Thyroid gland (tissue), 4 donors: ENCODE data around the gene PRKCG.

Source experiments
- POLR2A ChIP-seq, 2 donors: fragments of 450-650 bp; IDR thresholded peaks; one replicate each; pipeline ENCODE4 v1.6.1; 2017; ENCODE audit warnings: antibody characterized with exemption in 2 of 2, mild to moderate bottlenecking in 2 of 2, moderate library complexity in 1 of 2
- TF ChIP-seq, protein P1 (sequence below), 6 experiments: fragments of 200-600 bp in 3 of 6; fragments of 450-650 bp in 3 of 6; sonication (generic) in 3 of 6; IDR thresholded peaks; one replicate each; pipeline ENCODE4 v1.5.1; 2016 to 2019; ENCODE audit warnings: antibody characterized with exemption in 6 of 6, mild to moderate bottlenecking in 2 of 6, inconsistent platforms in 1 of 6, moderate library complexity in 1 of 6

GRCh38 chr19:53883231-53883661 lies 1.2 kb downstream of the PRKCG start:
- TF ChIP-seq, protein P1, sequence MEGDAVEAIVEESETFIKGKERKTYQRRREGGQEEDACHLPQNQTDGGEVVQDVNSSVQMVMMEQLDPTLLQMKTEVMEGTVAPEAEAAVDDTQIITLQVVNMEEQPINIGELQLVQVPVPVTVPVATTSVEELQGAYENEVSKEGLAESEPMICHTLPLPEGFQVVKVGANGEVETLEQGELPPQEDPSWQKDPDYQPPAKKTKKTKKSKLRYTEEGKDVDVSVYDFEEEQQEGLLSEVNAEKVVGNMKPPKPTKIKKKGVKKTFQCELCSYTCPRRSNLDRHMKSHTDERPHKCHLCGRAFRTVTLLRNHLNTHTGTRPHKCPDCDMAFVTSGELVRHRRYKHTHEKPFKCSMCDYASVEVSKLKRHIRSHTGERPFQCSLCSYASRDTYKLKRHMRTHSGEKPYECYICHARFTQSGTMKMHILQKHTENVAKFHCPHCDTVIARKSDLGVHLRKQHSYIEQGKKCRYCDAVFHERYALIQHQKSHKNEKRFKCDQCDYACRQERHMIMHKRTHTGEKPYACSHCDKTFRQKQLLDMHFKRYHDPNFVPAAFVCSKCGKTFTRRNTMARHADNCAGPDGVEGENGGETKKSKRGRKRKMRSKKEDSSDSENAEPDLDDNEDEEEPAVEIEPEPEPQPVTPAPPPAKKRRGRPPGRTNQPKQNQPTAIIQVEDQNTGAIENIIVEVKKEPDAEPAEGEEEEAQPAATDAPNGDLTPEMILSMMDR (IDR thresholded peaks at IDR 0.05) = no peak
- no peak for TF ChIP-seq POLR2A (IDR thresholded peaks at IDR 0.05)
